Measurements from ENCODE around the gene C16orf92.

The C16orf92 gene

GRCh38 chr16:29988346-29989075, 34.5 kb upstream of the C16orf92 start:
- DNase-seq (ENCODE audit: low read depth in 3 of 3, low spot score in 1 of 3): no peak

- DNase-seq (ENCODE audit: low read depth in 3 of 3, low spot score in 1 of 3): no peak
These were observed 33.7 kb upstream of the C16orf92 start for GRCh38 chr16:29989111-29989858.

- DNase-seq (ENCODE audit: low read depth in 3 of 3, low spot score in 1 of 3): no peak
These were observed 33.0 kb upstream of the C16orf92 start for GRCh38 chr16:29990034-29990433.

- no peak for DNase-seq (ENCODE audit: low read depth in 3 of 3, low spot score in 1 of 3)
These were observed 32.0 kb upstream of the C16orf92 start for GRCh38 chr16:29990883-29991570.

GRCh38 chr16:29991571-29991904, 31.5 kb upstream of the C16orf92 start:
- no peak for DNase-seq (ENCODE audit: low read depth in 3 of 3, low spot score in 1 of 3)

GRCh38 chr16:29992344-29992967, 30.5 kb upstream of the C16orf92 start:
- no peak for DNase-seq (ENCODE audit: low read depth in 3 of 3, low spot score in 1 of 3)

- no peak for DNase-seq (ENCODE audit: low read depth in 3 of 3, low spot score in 1 of 3)
These were observed 29.7 kb upstream of the C16orf92 start for GRCh38 chr16:29993191-29993902.

- DNase-seq (ENCODE audit: low read depth in 3 of 3, low spot score in 1 of 3): no peak
These were observed 28.9 kb upstream of the C16orf92 start for GRCh38 chr16:29993903-29994599.

GRCh38 chr16:29994600-29995323, 28.2 kb upstream of the C16orf92 start:
- DNase-seq (ENCODE audit: low read depth in 3 of 3, low spot score in 1 of 3): peak in 1 of 3 donors; percentile 64

GRCh38 chr16:29995324-29995910, 27.6 kb upstream of the C16orf92 start, which contains the start of gene HIRIP3:
Gene HIRIP3 (minus strand): TSS chr16:29995617. CDS start chr16:29995605, 12 bp downstream.
- peak; percentile 60 to 78 (median 71) for DNase-seq (ENCODE audit: low read depth in 3 of 3, low spot score in 1 of 3)

- peak; percentile 97 to 99 (median 97) for DNase-seq (ENCODE audit: low read depth in 3 of 3, low spot score in 1 of 3)
These were observed 26.9 kb upstream of the C16orf92 start, which contains the start of gene INO80E for GRCh38 chr16:29995911-29996765. Gene INO80E (plus strand): TSS chr16:29996241. CDS start chr16:29996311, 70 bp downstream.

- DNase-seq (ENCODE audit: low read depth in 3 of 3, low spot score in 1 of 3): no peak
These were observed 26.2 kb upstream of the C16orf92 start for GRCh38 chr16:29996766-29997250.

GRCh38 chr16:29999605-30000004, 23.4 kb upstream of the C16orf92 start:
- no peak for DNase-seq (ENCODE audit: low read depth in 3 of 3, low spot score in 1 of 3)

- DNase-seq (ENCODE audit: low read depth in 3 of 3, low spot score in 1 of 3): no peak
These were observed 22.0 kb upstream of the C16orf92 start for GRCh38 chr16:30000735-30001631.

- no peak for DNase-seq (ENCODE audit: low read depth in 3 of 3, low spot score in 1 of 3)
These were observed 20.2 kb upstream of the C16orf92 start for GRCh38 chr16:30002614-30003346.
